ENCODE data around the gene BPIFB4. TPM values are rescaled to one million over a fixed set of nuclear protein-coding genes. Genes with fewer than 3 reads are reported as not detected.

BPIFB4 gene
- total RNA-seq, result not detected

GRCh38 chr20:33079259-33079658 is at the start of gene BPIFB4:
BPIFB4 (plus strand) TSS chr20:33079643; CDS start chr20:33081527, 1,884 bp downstream.
- DNase-seq (ENCODE audit: low spot score) (no peak), ATAC-seq (ENCODE audit: low FRiP score) (no peak)
- no peak for TF ChIP-seq CTCF (IDR thresholded peaks at IDR 0.05)

GRCh38 chr20:33030076-33030475 is 49.4 kb upstream of the BPIFB4 start:
- TF ChIP-seq CTCF (IDR thresholded peaks at IDR 0.05), result no peak
- ATAC-seq (ENCODE audit: low FRiP score) (no peak), DNase-seq (ENCODE audit: low spot score) (no peak)

DNA sequence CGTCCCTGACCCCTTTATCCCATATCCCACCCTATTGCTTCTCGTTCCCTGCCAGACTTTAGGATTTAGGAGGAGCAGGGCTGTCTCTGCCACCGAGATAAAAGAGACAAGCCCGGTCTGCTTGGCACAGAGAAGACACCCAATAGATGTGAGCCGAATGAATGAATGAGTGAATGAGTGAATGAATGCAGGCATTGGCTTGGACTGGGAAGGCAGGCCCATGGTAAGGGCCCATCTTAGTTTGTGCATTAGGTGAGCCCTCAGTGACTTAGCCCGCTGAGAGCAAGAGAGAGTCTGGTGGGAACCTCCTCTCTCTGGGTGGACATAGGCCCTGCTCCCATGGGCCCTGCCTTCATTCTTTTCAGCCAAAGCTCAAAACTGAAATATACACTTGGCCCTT is 48.9 kb upstream of the BPIFB4 start:
- no peak for TF ChIP-seq CTCF (IDR thresholded peaks at IDR 0.05)
- DNase-seq (ENCODE audit: low spot score), result no peak
- ATAC-seq (ENCODE audit: low FRiP score), result no peak

- DNase-seq (ENCODE audit: low spot score), result no peak
- no peak for TF ChIP-seq CTCF (IDR thresholded peaks at IDR 0.05)
- ATAC-seq (ENCODE audit: low FRiP score), result no peak
Observed at GRCh38 chr20:33031531-33031930, 47.9 kb upstream of the BPIFB4 start, which contains the start of gene BPIFB6. BPIFB6 (plus strand) TSS chr20:33031648; CDS start chr20:33031648, 0 bp downstream.

- no peak for TF ChIP-seq CTCF (IDR thresholded peaks at IDR 0.05)
- ATAC-seq (ENCODE audit: low FRiP score) (no peak), DNase-seq (ENCODE audit: low spot score) (no peak)
Observed at GRCh38 chr20:33032555-33032954, 46.9 kb upstream of the BPIFB4 start.

GRCh38 chr20:33033381-33033780 is 46.1 kb upstream of the BPIFB4 start:
- DNase-seq (ENCODE audit: low spot score) (no peak), ATAC-seq (ENCODE audit: low FRiP score) (no peak)
- no peak for TF ChIP-seq CTCF (IDR thresholded peaks at IDR 0.05)

GRCh38 chr20:33034115-33034514 is 45.3 kb upstream of the BPIFB4 start:
- DNase-seq (ENCODE audit: low spot score) (no peak), ATAC-seq (ENCODE audit: low FRiP score) (no peak)
- no peak for TF ChIP-seq CTCF (IDR thresholded peaks at IDR 0.05)
